RWPE2 (cell line): ENCODE results near the gene CDKN2D.

Experiments used
- ATAC-seq: fragments of 200-7000 bp; cut with Tn5 transposase; 3 replicates; pipeline ENCODE4 v1.9.1; 2021; ENCODE audit warnings: low read depth
- DNase-seq: peaks from one replicate; pipeline ENCODE4 v3.0.0-alpha.2; 2020; ENCODE audit warnings: low spot score
- H3K27ac ChIP-seq: fragments of 450-650 bp; 2 replicates; pipeline ENCODE4 v1.5.1; 2017; ENCODE audit warnings: mild to moderate bottlenecking; ENCODE audit not compliant: poor library complexity, severe bottlenecking
- H3K27me3 ChIP-seq: fragments of 250-450 bp; sonication (Bioruptor Pico); 2 replicates; pipeline ENCODE4 v1.5.1; 2021; ENCODE audit warnings: mild to moderate bottlenecking, moderate library complexity; ENCODE audit not compliant: insufficient read depth, poor library complexity, severe bottlenecking
- H3K36me3 ChIP-seq: fragments of 250-450 bp; sonication (Bioruptor Pico); 2 replicates; pipeline ENCODE4 v1.5.1; 2020; ENCODE audit warnings: low read depth, mild to moderate bottlenecking, moderate library complexity
- H3K4me1 ChIP-seq: fragments of 250-450 bp; sonication (Bioruptor Pico); 2 replicates; pipeline ENCODE4 v1.5.1; 2021; ENCODE audit warnings: mild to moderate bottlenecking, moderate library complexity; ENCODE audit not compliant: insufficient read depth, poor library complexity, severe bottlenecking
- H3K4me3 ChIP-seq: fragments of 250-450 bp; sonication (Bioruptor Pico); 2 replicates; pipeline ENCODE4 v1.5.1; 2021; ENCODE audit warnings: mild to moderate bottlenecking, moderate library complexity; ENCODE audit not compliant: severe bottlenecking
- H3K9me3 ChIP-seq: fragments of 250-450 bp; sonication (Bioruptor Pico); 2 replicates; pipeline ENCODE4 v1.5.1; 2021; ENCODE audit warnings: mild to moderate bottlenecking, moderate library complexity; ENCODE audit not compliant: severe bottlenecking
- CTCF ChIP-seq: fragments of 450-650 bp; IDR thresholded peaks from one replicate; pipeline ENCODE4 v1.5.1; 2017; ENCODE audit warnings: mild to moderate bottlenecking, moderate library complexity; ENCODE audit not compliant: poor library complexity, severe bottlenecking

Gene CDKN2D

GRCh38 chr19:10523135-10523636 is 45.6 kb downstream of the CDKN2D start:
- H3K27me3 ChIP-seq, result no peaks in the 10 kb centered on the region
- H3K27ac ChIP-seq, result no peak overlapping the region
- no peaks in the 10 kb centered on the region for H3K36me3 ChIP-seq
- DNase-seq, result no peak
- H3K9me3 ChIP-seq, result no peaks in the 10 kb centered on the region
- ATAC-seq, result no peak
- peaks cover 3% of the 10 kb centered on the region for H3K4me1 ChIP-seq
- TF ChIP-seq CTCF, result no peak
- H3K4me3 ChIP-seq, result no peak overlapping the region

GRCh38 chr19:10521461-10522171 is 47.2 kb downstream of the CDKN2D start:
- no peaks in the 10 kb centered on the region for H3K27me3 ChIP-seq
- no peak overlapping the region for H3K27ac ChIP-seq
- no peaks in the 10 kb centered on the region for H3K9me3 ChIP-seq
- no peak for TF ChIP-seq CTCF
- no peak overlapping the region for H3K4me3 ChIP-seq
- no peak for DNase-seq
- no peak for ATAC-seq
- H3K36me3 ChIP-seq, result no peaks in the 10 kb centered on the region
- H3K4me1 ChIP-seq, result peaks cover 3% of the 10 kb centered on the region

DNA sequence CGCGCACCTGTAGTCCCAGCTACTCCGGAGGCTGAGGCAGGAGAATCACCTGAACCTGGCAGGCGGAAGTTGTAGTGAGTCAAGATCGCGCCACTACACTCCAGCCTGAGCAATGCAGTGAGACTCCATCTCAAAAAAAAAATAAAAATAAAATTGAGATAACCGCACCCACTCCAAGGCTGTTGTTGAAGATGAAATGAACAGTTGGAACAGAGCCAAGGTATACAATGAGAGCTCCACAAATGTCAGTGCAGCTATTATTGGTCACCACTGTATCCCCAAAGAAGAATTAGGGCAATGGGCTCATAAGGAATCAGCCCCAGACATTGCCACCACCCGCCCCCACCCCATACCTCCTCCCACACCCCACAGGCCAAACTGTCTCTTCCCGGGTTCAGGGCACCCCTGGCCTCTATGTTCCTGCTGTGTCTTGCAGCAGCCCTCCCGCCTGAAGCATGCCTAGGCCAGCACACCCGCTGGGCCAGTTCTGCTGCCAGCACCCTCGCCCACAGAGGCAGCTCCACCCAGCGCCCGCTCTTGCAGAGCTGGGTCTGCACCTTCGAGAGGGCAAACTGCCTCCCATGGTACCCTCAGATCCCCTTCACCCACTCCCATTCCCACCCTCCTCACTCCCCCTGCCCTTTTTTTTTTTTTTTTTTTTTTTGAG is 48.0 kb downstream of the CDKN2D start:
- DNase-seq (no peak), ATAC-seq (peak; percentile 50)
- Histone ChIP-seq H3K9me3 (no peaks in the 10 kb centered on the region), H3K27ac (peak overlapping the region; percentile 10), H3K27me3 (no peaks in the 10 kb centered on the region), H3K4me3 (no peak overlapping the region), H3K36me3 (no peaks in the 10 kb centered on the region), H3K4me1 (peaks cover 3% of the 10 kb centered on the region)
- no peak for TF ChIP-seq CTCF

DNA sequence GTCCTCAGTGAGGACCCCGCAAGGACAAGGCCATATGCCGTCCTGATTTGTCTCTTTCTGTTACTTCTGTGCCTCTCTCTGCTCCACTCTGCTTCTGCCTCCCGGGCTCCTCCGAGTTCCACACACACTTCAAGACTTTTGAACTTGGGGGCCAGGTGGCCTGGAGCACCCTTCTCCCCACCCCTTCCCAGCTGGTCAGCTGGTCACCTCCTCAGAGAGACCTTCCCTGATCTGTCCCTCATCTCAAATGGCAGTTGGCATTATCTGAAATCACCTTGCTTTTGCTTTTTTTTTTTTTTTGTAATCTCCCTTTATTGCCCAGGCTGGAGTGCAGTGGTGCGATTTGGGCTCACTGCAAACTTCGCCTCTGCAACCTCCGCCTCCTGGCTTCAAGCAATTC is 49.4 kb downstream of the CDKN2D start:
- Histone ChIP-seq H3K27ac (no peak overlapping the region), H3K4me3 (no peak overlapping the region), H3K9me3 (no peaks in the 10 kb centered on the region), H3K4me1 (peaks cover 3% of the 10 kb centered on the region), H3K36me3 (no peaks in the 10 kb centered on the region), H3K27me3 (no peaks in the 10 kb centered on the region)
- ATAC-seq (no peak), DNase-seq (no peak)
- no peak for TF ChIP-seq CTCF
